Measurements from ENCODE around the gene BEAN1. TPM values are rescaled to one million over a fixed set of nuclear protein-coding genes. Genes with fewer than 3 reads are reported as not detected.

Gene BEAN1
- total RNA-seq, 4 donors from 2014 or later: not detected

DNA sequence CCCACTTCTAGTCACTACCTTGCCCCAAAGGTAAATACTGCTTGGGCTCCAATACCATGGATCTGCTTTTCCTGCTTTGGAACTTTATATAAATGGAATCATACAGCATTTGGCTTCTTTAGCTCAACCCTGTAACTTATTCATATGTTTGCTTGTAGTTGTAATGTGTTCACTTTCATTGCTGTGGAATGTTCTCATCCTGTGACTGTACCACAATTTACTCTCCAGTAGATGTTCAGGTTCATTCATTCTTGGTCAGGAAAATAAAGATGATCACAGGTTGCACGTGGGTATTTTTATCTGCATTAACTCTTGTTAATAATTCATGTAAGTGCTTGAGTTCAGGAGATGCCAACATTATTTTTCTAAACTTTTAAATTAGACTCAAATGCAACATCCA, 6.7 kb upstream of the BEAN1 start:
- TF ChIP-seq, protein P1, sequence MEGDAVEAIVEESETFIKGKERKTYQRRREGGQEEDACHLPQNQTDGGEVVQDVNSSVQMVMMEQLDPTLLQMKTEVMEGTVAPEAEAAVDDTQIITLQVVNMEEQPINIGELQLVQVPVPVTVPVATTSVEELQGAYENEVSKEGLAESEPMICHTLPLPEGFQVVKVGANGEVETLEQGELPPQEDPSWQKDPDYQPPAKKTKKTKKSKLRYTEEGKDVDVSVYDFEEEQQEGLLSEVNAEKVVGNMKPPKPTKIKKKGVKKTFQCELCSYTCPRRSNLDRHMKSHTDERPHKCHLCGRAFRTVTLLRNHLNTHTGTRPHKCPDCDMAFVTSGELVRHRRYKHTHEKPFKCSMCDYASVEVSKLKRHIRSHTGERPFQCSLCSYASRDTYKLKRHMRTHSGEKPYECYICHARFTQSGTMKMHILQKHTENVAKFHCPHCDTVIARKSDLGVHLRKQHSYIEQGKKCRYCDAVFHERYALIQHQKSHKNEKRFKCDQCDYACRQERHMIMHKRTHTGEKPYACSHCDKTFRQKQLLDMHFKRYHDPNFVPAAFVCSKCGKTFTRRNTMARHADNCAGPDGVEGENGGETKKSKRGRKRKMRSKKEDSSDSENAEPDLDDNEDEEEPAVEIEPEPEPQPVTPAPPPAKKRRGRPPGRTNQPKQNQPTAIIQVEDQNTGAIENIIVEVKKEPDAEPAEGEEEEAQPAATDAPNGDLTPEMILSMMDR (IDR thresholded peaks at IDR 0.05): no peak
- TF ChIP-seq POLR2A (IDR thresholded peaks at IDR 0.05): no peak
- Histone ChIP-seq H3K27me3 (peaks cover 0 to under 1% of the 10 kb centered on the region in 2 donors), H3K36me3 (no peaks in the 10 kb centered on the region), H3K4me3 (no peak overlapping the region), H3K4me1 (no peaks in the 10 kb centered on the region), H3K27ac (no peak overlapping the region), H3K9me3 (no peaks in the 10 kb centered on the region)
- DNase-seq: no peak

DNA sequence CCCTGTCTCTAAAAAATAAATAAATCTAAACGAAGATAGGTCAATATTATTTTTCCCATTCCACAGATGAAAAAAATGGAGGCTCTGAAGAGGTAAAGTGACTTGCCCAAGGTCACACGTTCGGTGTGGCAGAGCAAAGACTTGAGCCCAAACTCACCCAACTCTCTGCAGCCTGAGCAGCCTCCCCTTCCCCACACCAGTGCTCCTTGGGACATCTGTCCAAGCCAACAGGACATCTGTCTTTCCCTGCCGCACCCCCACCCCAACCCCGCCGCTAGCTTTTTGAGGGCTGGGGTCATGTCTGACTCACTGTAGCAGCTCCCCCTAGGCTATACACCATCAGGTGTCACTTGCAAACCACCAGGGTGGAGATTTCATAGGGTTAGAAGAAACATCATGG, 5.2 kb upstream of the BEAN1 start:
- peak in 1 of 3 donors; percentile 23 for DNase-seq
- H3K4me1 ChIP-seq: peaks cover 0 to 8% (median 0%) of the 10 kb centered on the region in 4 donors
- H3K4me3 ChIP-seq: no peak overlapping the region
- H3K27ac ChIP-seq: no peak overlapping the region
- TF ChIP-seq, protein P1 (IDR thresholded peaks at IDR 0.05): no peak
- TF ChIP-seq POLR2A (IDR thresholded peaks at IDR 0.05): no peak
- peaks cover 0 to 13% of the 10 kb centered on the region in 2 donors for H3K27me3 ChIP-seq
- H3K36me3 ChIP-seq: no peaks in the 10 kb centered on the region
- H3K9me3 ChIP-seq: no peaks in the 10 kb centered on the region

DNA sequence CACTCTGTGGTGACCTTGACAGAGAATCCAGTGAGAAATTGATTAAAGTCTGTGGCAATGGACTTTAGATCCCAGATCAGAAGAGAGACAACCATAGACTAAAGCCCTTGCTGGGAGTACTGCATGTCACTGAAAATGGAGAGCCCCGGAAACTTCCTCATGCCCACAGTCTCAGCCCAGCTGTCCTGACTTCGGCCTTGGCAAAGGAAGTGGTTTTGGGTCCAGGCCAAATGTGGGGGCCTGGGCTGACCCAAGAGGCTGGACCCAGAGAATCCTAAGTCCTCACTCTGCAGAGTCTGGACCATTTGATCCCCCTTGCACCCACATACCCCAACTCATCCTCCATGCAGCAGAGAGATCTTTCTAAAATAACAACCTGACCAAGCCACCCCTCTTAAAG, 4.7 kb upstream of the BEAN1 start:
- peaks cover 0 to 13% of the 10 kb centered on the region in 2 donors for H3K27me3 ChIP-seq
- H3K4me1 ChIP-seq: peaks cover 0 to 10% (median under 1%) of the 10 kb centered on the region in 4 donors
- no peak overlapping the region for H3K4me3 ChIP-seq
- no peaks in the 10 kb centered on the region for H3K36me3 ChIP-seq
- no peak overlapping the region for H3K27ac ChIP-seq
- DNase-seq: peak in 1 of 3 donors; percentile 40
- H3K9me3 ChIP-seq: no peaks in the 10 kb centered on the region
- no peak for TF ChIP-seq POLR2A (IDR thresholded peaks at IDR 0.05)
- TF ChIP-seq, protein P1 (IDR thresholded peaks at IDR 0.05): no peak

DNA sequence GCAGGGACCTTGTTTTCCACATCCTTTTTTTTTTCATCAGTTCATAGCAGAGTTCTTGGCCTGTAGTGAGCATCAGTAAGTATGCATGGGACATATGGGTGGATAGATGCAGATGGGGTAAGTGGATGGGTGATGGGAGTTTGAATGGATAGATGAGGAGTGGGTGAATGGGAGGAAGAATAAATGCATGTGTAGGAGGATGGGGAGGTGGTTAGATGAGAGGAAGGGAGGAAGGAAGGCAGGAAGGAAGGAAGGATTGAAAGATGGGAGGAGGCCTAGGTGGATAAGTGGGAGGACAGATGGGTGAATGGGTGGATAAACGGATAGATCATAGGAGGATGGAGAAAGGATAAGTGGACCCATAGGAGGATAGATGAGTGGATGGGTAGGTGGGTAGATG, 3.9 kb upstream of the BEAN1 start:
- no peak overlapping the region for H3K4me3 ChIP-seq
- TF ChIP-seq, protein P1 (IDR thresholded peaks at IDR 0.05): no peak
- no peak for TF ChIP-seq POLR2A (IDR thresholded peaks at IDR 0.05)
- no peak overlapping the region for H3K27ac ChIP-seq
- H3K27me3 ChIP-seq: peaks cover 0 to 13% of the 10 kb centered on the region in 2 donors
- no peaks in the 10 kb centered on the region for H3K9me3 ChIP-seq
- H3K4me1 ChIP-seq: peaks cover 0 to 18% (median 5%) of the 10 kb centered on the region in 4 donors
- no peak for DNase-seq
- no peaks in the 10 kb centered on the region for H3K36me3 ChIP-seq

GRCh38 chr16:66425651-66426050, 1.4 kb upstream of the BEAN1 start:
- Histone ChIP-seq H3K4me3 (no peak overlapping the region), H3K4me1 (peaks cover 0 to 18% (median 5%) of the 10 kb centered on the region in 4 donors), H3K9me3 (no peaks in the 10 kb centered on the region), H3K27me3 (peaks cover 0 to 13% of the 10 kb centered on the region in 2 donors), H3K36me3 (no peaks in the 10 kb centered on the region), H3K27ac (no peak overlapping the region)
- peak in 1 of 3 donors; percentile 25 for DNase-seq
- no peak for TF ChIP-seq POLR2A (IDR thresholded peaks at IDR 0.05)
- TF ChIP-seq, protein P1 (IDR thresholded peaks at IDR 0.05): no peak

Measured in Peyer's patch (tissue), 4 donors.